NCI-H1436 (cell line): ENCODE measurements around the gene FNDC8.
"Not testable (repeated sequence)": the region's sequence is repeated elsewhere in the genome, so short reads cannot be mapped to it uniquely, and the experiment has no call there.

Source experiments
- DNase-seq: peaks from one replicate; lab custom pipeline; 2025; lab: John Stamatoyannopoulos, UW

Gene FNDC8

GRCh38 chr17:35121315-35121714 lies at the start of gene FNDC8:
TSS of gene FNDC8 (plus strand) at chr17:35121615. CDS start at chr17:35121694, 79 bp downstream.
- DNase-seq = no peak

DNA sequence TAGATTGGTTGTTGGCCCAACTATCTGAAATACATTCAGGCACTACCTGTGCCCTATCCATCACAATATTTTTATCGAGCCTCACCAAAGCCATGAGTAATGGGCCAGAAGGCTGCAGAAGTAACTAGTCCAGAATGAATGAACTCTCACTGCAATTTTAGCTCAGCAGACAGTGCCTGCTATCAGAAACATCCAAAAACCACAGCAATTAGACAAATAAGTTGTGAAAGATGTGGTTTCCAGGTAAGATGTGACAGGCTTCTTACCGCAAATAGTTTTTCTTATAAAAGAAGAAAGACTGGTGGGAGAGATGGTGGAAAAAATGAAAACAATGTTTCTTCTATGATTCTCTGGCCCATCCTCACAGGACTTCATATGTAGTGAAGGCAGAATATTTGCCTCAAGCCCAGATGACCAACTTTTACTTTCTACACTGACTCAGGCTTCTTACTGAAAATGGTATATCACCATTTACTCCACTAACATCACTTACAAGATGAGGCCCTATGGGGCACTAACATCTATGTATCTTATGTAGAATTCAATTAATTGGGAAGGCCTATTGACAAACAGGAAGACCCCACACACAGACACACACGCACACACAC lies 48.1 kb upstream of the FNDC8 start:
- no peak for DNase-seq

GRCh38 chr17:35073991-35074627 lies 47.3 kb upstream of the FNDC8 start:
- no peak for DNase-seq

DNA sequence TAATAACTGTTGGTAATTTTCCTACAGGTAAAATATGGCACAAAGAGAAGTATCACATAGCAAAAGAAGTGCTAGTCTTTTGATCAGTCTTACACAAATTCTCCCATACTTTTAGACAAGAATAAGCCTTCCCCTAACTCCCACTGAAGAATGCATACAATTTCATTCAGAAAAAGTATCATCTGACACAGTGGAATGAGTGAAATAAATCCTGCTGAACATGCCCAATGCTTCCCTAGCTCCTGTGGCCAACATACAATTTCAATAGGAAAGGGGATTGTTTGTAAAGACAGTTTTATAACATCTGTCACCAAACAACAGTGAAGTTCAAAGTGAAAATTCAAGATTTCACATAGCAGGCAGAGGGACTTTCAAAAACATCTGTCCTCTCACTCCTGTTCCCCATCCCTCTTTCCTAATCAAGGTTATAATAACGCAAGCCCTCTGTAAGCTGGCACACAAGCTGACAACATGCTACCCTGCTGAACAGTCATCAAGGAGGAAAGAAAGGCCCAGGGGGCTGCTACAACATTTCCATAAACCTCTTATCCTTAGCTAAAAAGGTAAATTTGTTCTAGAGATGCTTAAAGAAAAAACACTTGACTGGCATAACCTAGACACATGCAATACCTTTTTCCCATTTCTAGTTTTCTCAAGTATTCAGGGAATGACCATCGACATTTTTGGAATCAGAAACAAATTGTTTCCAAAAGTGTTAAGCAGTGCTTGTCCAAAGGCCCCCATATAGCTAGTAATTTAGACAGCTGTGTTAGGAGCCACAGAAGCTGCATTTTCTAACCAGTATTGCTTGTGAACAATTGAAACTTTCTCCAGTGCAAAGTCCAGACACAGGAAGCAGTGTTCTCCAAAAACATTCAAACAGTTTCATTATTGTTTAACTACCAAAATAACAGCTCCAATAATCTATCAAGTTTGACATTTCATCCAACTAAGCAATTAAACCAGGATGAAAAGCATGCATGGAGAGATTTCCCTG lies 46.4 kb upstream of the FNDC8 start:
- DNase-seq = no peak

GRCh38 chr17:35076874-35077273 lies 44.5 kb upstream of the FNDC8 start:
- no peak for DNase-seq

DNA sequence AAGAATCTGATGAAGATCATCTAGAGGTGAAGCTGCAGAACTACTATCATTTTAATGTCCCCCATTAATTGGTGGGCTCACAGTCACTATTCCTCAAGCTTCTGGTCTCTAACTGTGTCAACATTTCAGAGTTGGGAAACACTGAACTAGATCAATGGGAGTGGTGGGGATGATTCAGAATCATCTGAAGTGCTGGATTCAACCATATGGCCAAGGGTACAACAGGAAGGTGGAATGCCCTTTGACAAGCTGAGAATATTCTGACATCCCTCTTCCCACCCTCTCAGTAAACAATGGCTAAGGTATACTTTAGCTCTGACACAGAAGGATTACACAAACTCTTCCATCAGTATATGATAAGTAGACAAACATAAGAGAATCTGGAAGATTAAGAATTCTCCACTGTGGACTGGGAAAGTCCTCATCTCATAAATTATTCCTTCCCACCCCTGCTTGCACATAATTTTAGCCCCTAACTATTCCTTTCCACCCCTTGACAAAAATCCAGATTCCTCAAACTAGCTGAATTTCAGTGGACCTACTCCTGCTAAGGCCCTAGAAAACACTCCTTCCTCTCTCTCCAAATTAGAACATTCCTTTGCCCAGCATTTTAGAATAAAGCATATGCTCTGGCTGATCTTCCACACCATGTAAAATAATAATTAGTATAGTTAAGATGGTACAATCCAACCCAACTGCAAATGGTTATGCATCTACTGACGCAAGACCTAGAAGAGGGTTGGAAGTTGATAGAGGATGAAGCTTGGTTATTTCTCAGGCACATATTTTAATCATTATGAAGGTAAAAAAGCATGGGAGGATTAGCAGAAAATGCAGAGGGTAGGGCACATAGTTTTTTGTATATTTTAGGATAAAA lies 41.6 kb upstream of the FNDC8 start:
- DNase-seq = no peak

DNA sequence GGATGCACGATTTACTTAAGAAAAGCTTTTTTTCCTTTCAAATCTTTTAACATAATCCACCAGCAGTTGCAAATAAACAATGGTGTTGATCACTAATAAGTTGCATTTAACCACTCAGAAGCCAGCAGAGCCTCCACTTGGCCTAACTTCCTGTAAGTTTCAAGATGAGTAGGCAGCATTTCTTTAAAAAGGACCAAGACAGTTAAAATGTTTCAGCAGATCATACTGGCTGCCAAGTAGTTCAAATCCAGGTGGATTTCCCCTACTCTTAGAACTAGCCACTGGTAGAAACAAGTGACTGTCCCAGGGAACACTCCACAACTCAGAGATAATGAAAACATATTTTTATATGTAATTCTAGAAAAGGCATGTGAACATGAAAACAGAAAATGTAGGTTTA lies 40.9 kb upstream of the FNDC8 start:
- DNase-seq = no peak

- no peak for DNase-seq
Observed at GRCh38 chr17:35081638-35082037, 39.8 kb upstream of the FNDC8 start.

DNA sequence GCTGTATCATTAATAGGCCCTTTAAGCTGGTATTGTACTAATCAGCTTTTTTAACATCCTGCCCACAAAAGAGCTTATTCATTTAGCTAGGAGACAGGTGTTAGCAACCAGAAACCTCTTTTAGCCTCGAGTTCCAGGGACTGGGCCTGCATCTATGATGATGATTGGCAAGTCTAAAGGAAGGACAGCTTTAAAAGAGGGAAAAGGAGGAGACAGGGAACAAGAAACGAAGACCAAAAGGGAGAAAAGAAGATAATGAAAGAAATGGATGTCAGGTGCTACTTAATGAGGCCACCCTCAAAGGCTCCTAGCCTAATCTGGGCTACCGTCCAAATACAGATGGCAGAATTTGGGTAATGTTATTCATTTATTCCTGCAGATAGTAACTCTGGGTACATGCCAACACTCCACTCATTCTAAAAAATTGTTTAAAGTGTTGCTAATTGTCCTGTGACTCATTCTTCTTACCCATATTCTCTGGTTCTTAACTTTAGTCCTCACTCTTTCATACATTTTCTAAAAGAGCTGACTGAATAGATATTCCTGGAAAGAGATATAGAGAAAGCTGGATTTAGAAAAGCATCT lies 39.2 kb upstream of the FNDC8 start:
- peak; percentile 59 for DNase-seq

- no peak for DNase-seq
Observed at GRCh38 chr17:35083071-35083470, 38.3 kb upstream of the FNDC8 start.

- DNase-seq = no peak
Observed at GRCh38 chr17:35084987-35085386, 36.4 kb upstream of the FNDC8 start.

- DNase-seq = no peak
Observed at GRCh38 chr17:35086164-35086563, 35.3 kb upstream of the FNDC8 start.

GRCh38 chr17:35086931-35087573 lies 34.4 kb upstream of the FNDC8 start:
- no peak for DNase-seq

- no peak for DNase-seq
Observed at GRCh38 chr17:35087731-35088355, 33.6 kb upstream of the FNDC8 start.

DNA sequence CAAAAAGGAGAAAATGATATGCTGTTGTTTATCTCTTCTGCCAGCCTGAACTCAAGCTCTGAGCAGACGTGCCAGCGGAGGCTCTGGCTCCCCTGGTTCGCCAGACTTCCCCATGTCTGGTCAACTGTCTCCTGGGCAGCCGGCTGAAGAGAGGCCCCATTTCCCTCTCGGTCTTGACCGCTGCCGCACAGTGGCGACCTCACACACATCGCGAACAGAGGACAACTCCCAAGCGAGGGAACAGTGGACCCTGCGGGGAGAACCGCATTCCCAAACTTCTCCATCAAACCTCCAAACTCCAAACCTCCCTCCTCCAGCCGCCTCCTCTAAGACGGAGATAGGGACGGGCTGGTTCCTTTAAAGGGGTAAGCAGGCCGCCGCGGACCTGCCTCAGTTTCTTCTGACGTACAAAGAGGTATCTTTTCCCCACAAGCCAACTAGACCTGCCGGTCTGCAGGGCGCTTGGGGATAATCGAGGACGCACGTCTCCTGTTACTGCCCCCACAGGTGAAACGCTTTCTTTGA lies 33.0 kb upstream of the FNDC8 start:
- DNase-seq = no peak

DNA sequence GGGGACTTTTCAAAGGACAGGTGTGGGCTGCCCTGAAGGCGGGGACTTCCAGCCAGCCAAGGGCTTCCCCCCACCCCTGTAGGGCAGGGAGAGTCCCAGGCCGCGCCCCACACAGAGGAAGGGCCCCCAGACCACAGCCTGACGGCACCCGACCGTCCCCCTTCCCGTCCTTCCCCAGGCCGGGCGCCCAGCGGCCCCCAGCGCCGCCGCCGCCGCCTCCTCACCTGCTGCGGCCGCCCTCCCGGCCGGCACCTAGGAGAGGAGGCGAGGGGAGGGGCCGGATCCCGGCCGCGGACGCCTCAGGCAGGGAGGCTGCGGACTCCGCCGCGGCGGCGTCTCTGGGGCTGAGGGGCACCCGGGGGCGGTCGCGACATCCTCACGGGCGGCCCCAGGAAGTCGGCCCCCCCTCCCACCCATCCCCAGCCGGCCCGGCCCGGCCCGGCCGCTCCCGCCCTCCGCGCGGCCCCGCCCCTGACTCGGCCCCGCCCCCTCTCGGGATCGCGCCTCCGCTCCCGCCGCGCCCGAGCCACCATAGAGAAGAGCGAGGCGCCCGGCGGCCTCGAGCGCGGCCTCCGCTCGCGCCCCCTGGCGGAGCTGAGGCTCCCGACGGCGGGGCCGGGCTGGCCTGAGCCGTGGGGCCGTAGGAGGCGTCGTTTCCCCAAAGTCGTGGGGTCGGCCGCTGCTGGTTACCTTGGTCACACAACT lies 32.4 kb upstream of the FNDC8 start:
- DNase-seq = peak; percentile 91

GRCh38 chr17:35089586-35090296 lies 31.7 kb upstream of the FNDC8 start:
- no peak for DNase-seq

DNA sequence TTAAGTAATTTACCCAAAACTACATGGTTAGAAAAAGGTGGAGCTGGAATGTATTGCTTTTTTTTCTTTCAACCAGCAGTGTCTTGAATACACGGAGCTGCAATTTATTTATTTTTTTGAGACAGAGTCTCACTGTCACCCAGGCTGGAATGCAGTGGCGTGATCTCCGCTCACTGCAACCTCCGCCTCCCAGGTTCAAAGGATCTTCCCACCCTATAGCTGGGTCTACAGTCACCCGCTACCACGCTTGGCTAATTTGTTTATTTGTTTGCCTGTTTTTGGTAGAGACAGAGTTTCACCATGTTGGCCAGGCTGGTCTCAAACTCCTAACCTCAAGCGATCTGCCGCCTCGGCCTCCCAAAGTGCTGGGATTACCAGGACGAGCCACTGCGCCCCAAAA lies 30.7 kb upstream of the FNDC8 start:
- DNase-seq = not testable (repeated sequence)

- DNase-seq = no peak
Observed at GRCh38 chr17:35094902-35095301, 26.5 kb upstream of the FNDC8 start.
